Ectodermal cell (in vitro differentiated cells): Measurements from ENCODE around the gene BLCAP.
"Not testable (repeated sequence)": the region's sequence is repeated elsewhere in the genome, so short reads cannot be mapped to it uniquely, and the experiment has no call there.

Source experiments
- H3K27ac ChIP-seq: 2 replicates; pipeline ENCODE4 v1.7.0; 2013; ENCODE audit warnings: mild to moderate bottlenecking, low read depth, low read length; ENCODE audit not compliant: insufficient read depth, poor library complexity, severe bottlenecking
- H3K27me3 ChIP-seq: 2 replicates; pipeline ENCODE4 v1.7.0; 2013; ENCODE audit warnings: mild to moderate bottlenecking, low read length; ENCODE audit not compliant: insufficient read depth, control insufficient read depth, poor library complexity, severe bottlenecking
- H3K36me3 ChIP-seq: one replicate; pipeline ENCODE4 v1.7.0; 2013; ENCODE audit warnings: low read length; ENCODE audit not compliant: control insufficient read depth, insufficient read depth
- H3K4me1 ChIP-seq: one replicate; pipeline ENCODE4 v1.7.0; 2013; ENCODE audit warnings: low read length; ENCODE audit not compliant: control insufficient read depth, insufficient read depth
- H3K4me3 ChIP-seq: 2 replicates; pipeline ENCODE4 v1.7.0; 2013; ENCODE audit warnings: low read depth, low read length, control low read depth; ENCODE audit not compliant: insufficient read depth
- H3K9me3 ChIP-seq: 2 replicates; pipeline ENCODE4 v1.7.0; 2013; ENCODE audit warnings: mild to moderate bottlenecking, low read length, moderate library complexity; ENCODE audit not compliant: control insufficient read depth
- WGBS, 2 experiments: methylation state at CpG; one replicate each; pipeline ENCODE4 v1.1.7; 2013; ENCODE audit warnings: missing lambda C conversion rate in 2 of 2; 5-methylcytosine and 5-hydroxymethylcytosine counted together

Gene BLCAP

GRCh38 chr20:37471741-37472235 lies 55.9 kb downstream of the BLCAP start:
- H3K36me3 ChIP-seq = no peaks in the 10 kb centered on the region
- H3K27ac ChIP-seq = no peak overlapping the region
- H3K4me3 ChIP-seq = no peak overlapping the region
- no peaks in the 10 kb centered on the region for H3K9me3 ChIP-seq
- WGBS, 2 experiments = 85 to 89% methylated on average over 7 of the region's 7 CpGs
- H3K27me3 ChIP-seq = no peaks in the 10 kb centered on the region
- H3K4me1 ChIP-seq = peaks cover 5% of the 10 kb centered on the region

GRCh38 chr20:37470190-37470589 lies 57.5 kb downstream of the BLCAP start:
- H3K4me3 ChIP-seq, H3K27ac ChIP-seq, H3K36me3 ChIP-seq, H3K27me3 ChIP-seq, H3K9me3 ChIP-seq, H3K4me1 ChIP-seq: not testable (repeated sequence)
- WGBS, 2 experiments = 91 to 93% methylated on average over 8 of the region's 8 CpGs

- Histone ChIP-seq H3K4me1 (peaks cover 5% of the 10 kb centered on the region), H3K9me3 (no peaks in the 10 kb centered on the region), H3K36me3 (no peaks in the 10 kb centered on the region), H3K27me3 (no peaks in the 10 kb centered on the region), H3K27ac (no peak overlapping the region), H3K4me3 (no peak overlapping the region)
- WGBS, 2 experiments = 91 to 93% methylated on average over 7 of the region's 7 CpGs
Measured at GRCh38 chr20:37469531-37469930, 58.1 kb downstream of the BLCAP start.

GRCh38 chr20:37468886-37469285 lies 58.8 kb downstream of the BLCAP start:
- H3K4me3 ChIP-seq = no peak overlapping the region
- 89 to 92% methylated on average over 4 of the region's 4 CpGs for WGBS, 2 experiments
- H3K36me3 ChIP-seq = no peaks in the 10 kb centered on the region
- H3K27me3 ChIP-seq = no peaks in the 10 kb centered on the region
- peaks cover 5% of the 10 kb centered on the region for H3K4me1 ChIP-seq
- H3K9me3 ChIP-seq = no peaks in the 10 kb centered on the region
- H3K27ac ChIP-seq = no peak overlapping the region
